ENCODE measurements around the gene CDK2.
"Not testable (repeated sequence)": the region's sequence is repeated elsewhere in the genome, so short reads cannot be mapped to it uniquely, and the experiment has no call there.

The CDK2 gene

GRCh38 chr12:55983232-55983842 lies 16.7 kb downstream of the CDK2 start:
- no peak for TF ChIP-seq CTCF (IDR thresholded peaks at IDR 0.05; ENCODE audit: poor library complexity, severe bottlenecking)
- Histone ChIP-seq H3K27ac (ENCODE audit: poor library complexity, severe bottlenecking) (no peak overlapping the region), H3K36me3 (ENCODE audit: low read depth) (peaks cover 85% of the 10 kb centered on the region), H3K4me1 (ENCODE audit: insufficient read depth, poor library complexity, severe bottlenecking) (peaks cover 3% of the 10 kb centered on the region), H3K4me3 (ENCODE audit: severe bottlenecking) (no peak overlapping the region), H3K27me3 (ENCODE audit: insufficient read depth, poor library complexity, severe bottlenecking) (no peaks in the 10 kb centered on the region), H3K9me3 (ENCODE audit: severe bottlenecking) (no peaks in the 10 kb centered on the region)
- DNase-seq (ENCODE audit: low spot score) (no peak), ATAC-seq (ENCODE audit: low read depth) (no peak)

- Histone ChIP-seq H3K27ac (ENCODE audit: poor library complexity, severe bottlenecking) (no peak overlapping the region), H3K9me3 (ENCODE audit: severe bottlenecking) (no peaks in the 10 kb centered on the region), H3K27me3 (ENCODE audit: insufficient read depth, poor library complexity, severe bottlenecking) (no peaks in the 10 kb centered on the region), H3K36me3 (ENCODE audit: low read depth) (peaks cover 86% of the 10 kb centered on the region), H3K4me1 (ENCODE audit: insufficient read depth, poor library complexity, severe bottlenecking) (peaks cover 3% of the 10 kb centered on the region), H3K4me3 (ENCODE audit: severe bottlenecking) (no peak overlapping the region)
- ATAC-seq (ENCODE audit: low read depth) (no peak), DNase-seq (ENCODE audit: low spot score) (no peak)
- TF ChIP-seq CTCF (IDR thresholded peaks at IDR 0.05; ENCODE audit: poor library complexity, severe bottlenecking), result no peak
Observed at GRCh38 chr12:55984861-55985260, 18.2 kb downstream of the CDK2 start.

- no peak for DNase-seq (ENCODE audit: low spot score)
- TF ChIP-seq CTCF (IDR thresholded peaks at IDR 0.05; ENCODE audit: poor library complexity, severe bottlenecking), result no peak
- H3K27ac ChIP-seq (ENCODE audit: poor library complexity, severe bottlenecking), result no peak overlapping the region
- no peaks in the 10 kb centered on the region for H3K27me3 ChIP-seq (ENCODE audit: insufficient read depth, poor library complexity, severe bottlenecking)
- H3K9me3 ChIP-seq (ENCODE audit: severe bottlenecking), result no peaks in the 10 kb centered on the region
- H3K36me3 ChIP-seq (ENCODE audit: low read depth), result peaks cover 87% of the 10 kb centered on the region
- peaks cover 3% of the 10 kb centered on the region for H3K4me1 ChIP-seq (ENCODE audit: insufficient read depth, poor library complexity, severe bottlenecking)
- H3K4me3 ChIP-seq (ENCODE audit: severe bottlenecking), result no peak overlapping the region
- no peak for ATAC-seq (ENCODE audit: low read depth)
Observed at GRCh38 chr12:55985341-55985740, 18.7 kb downstream of the CDK2 start.

GRCh38 chr12:55985976-55986375 lies 19.3 kb downstream of the CDK2 start:
- not testable (repeated sequence) for H3K4me3 ChIP-seq (ENCODE audit: severe bottlenecking); H3K9me3 ChIP-seq (ENCODE audit: severe bottlenecking); H3K27me3 ChIP-seq (ENCODE audit: insufficient read depth, poor library complexity, severe bottlenecking); H3K27ac ChIP-seq (ENCODE audit: poor library complexity, severe bottlenecking); ATAC-seq (ENCODE audit: low read depth); H3K4me1 ChIP-seq (ENCODE audit: insufficient read depth, poor library complexity, severe bottlenecking); DNase-seq (ENCODE audit: low spot score)
- peaks cover 88% of the 10 kb centered on the region for H3K36me3 ChIP-seq (ENCODE audit: low read depth)

GRCh38 chr12:55991110-55991509 lies 24.5 kb downstream of the CDK2 start:
- no peak overlapping the region for H3K27ac ChIP-seq (ENCODE audit: poor library complexity, severe bottlenecking)
- ATAC-seq (ENCODE audit: low read depth), result no peak
- no peak for TF ChIP-seq CTCF (IDR thresholded peaks at IDR 0.05; ENCODE audit: poor library complexity, severe bottlenecking)
- DNase-seq (ENCODE audit: low spot score), result no peak
- H3K4me3 ChIP-seq (ENCODE audit: severe bottlenecking), result no peak overlapping the region
- no peaks in the 10 kb centered on the region for H3K27me3 ChIP-seq (ENCODE audit: insufficient read depth, poor library complexity, severe bottlenecking)
- H3K4me1 ChIP-seq (ENCODE audit: insufficient read depth, poor library complexity, severe bottlenecking), result no peaks in the 10 kb centered on the region
- no peaks in the 10 kb centered on the region for H3K9me3 ChIP-seq (ENCODE audit: severe bottlenecking)
- peaks cover 71% of the 10 kb centered on the region for H3K36me3 ChIP-seq (ENCODE audit: low read depth)

Data from RWPE2 (cell line).